Stimulated activated CD8-positive, alpha-beta memory T cell treated with anti-CD3 and anti-CD28 coated beads, Interleukin-15, amount 100 ng/mL, for 48 hours (primary cell): ENCODE data around the gene UQCC5.

Experiments used
- DNase-seq, 2 donors: peaks; one replicate each; pipeline ENCODE4 v3.0.0-alpha.2; 2020; ENCODE audit warnings: low read depth in 2 of 2

Gene UQCC5

GRCh38 chr3:52570076-52570475 is 33.7 kb downstream of the UQCC5 start:
- DNase-seq: no peak

DNA sequence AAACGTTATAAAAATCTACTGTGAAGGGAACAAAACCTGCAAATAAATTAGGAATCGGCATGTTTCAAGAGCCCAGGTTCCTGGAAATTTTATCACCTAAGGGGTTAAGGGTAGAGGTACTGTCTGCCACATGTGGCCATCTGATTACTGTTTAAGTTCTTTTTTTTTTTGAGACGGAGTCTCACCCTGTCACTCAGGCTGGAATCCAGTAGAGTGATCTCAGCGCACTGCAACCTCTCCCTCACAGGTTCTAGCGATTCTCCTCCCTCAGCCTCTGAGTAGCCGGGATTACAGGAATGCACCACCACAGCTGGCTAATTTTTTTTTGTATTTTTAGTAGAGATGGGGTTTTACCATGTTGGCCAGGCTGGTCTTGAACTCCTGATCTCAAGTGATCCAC is 35.8 kb downstream of the UQCC5 start:
- DNase-seq: no peak

GRCh38 chr3:52574056-52574965 is 37.9 kb downstream of the UQCC5 start:
- DNase-seq: no peak
